Stimulated activated CD4-positive, alpha-beta T cell treated with anti-CD3 and anti-CD28 coated beads, TNF-alpha, amount 100 ng/mL, for 4 hours (primary cell): ENCODE results near the gene OPCML.

Experiments
- DNase-seq, 3 experiments: peaks; one replicate each; pipeline ENCODE4 v3.0.0-alpha.2; 2020; ENCODE audit warnings: low read depth in 3 of 3

Gene OPCML

GRCh38 chr11:132447761-132448160 is 1084.5 kb downstream of the OPCML start:
- DNase-seq = no peak

GRCh38 chr11:132445859-132446291 is 1086.4 kb downstream of the OPCML start:
- DNase-seq = no peak

DNA sequence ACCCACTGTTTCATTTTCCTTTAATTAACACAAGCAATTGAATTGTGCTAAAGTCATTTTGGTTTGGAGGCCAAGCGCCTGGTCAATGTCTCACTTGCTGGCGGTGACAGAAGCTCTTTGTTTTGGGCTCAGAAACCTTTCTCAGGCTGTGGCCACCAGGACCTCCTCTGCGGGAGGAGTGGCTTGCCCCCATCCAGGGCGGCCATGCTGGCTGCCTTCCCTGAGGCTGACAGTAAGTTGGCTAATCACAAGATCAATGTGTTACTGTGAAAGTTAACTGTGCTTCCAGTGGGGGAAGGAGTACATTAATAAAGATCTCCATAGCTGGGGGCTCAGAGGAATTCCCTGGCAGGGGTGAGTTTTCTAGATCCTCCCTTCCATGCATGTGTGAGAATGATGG is 1087.4 kb downstream of the OPCML start:
- DNase-seq = no peak

DNA sequence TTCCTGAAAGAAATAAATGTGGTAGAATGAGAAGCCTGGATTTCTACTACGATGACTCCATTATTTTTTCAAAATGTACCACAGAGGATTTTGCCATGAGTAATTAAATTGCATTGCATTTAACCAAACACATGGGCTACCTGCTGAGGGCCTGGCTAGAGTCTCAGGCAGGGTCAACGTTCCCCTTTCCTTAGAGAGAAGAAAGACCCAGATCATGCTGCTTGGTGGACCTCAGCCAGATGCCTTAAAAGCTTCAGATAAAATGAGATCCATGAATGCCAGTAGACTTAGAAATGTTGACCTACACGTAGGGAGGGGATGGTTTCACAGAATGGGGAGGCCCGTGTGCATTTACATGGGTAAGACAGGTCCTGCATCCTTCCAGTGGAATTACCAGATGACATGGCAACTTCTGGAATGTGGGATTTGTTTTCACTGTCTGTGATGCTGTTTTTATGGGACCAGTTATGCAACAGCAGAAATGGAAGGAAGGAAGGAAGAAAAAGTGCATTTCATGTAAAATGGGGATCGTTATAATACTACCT is 1092.5 kb downstream of the OPCML start:
- DNase-seq = no peak

DNA sequence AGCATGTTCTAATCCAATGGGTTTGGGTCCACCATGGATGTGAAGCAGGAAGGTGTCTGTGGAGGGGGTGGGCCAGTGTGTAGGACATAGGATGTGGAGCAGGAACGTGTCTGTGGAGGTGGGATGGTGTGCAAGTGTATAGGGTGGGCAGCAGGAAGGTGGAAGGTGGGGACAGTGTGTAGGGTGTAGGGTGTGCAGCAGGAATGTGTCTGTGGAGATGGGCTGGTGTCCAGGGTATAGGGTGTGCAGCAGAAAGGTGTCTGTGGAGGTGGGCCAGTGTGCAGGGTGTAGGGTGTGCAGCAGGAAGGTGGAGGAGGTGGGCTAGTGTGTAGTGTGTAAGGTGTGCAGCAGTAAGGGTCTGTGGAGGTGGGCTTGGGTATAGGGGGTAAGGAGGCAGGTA is 1093.9 kb downstream of the OPCML start:
- DNase-seq = no peak

DNA sequence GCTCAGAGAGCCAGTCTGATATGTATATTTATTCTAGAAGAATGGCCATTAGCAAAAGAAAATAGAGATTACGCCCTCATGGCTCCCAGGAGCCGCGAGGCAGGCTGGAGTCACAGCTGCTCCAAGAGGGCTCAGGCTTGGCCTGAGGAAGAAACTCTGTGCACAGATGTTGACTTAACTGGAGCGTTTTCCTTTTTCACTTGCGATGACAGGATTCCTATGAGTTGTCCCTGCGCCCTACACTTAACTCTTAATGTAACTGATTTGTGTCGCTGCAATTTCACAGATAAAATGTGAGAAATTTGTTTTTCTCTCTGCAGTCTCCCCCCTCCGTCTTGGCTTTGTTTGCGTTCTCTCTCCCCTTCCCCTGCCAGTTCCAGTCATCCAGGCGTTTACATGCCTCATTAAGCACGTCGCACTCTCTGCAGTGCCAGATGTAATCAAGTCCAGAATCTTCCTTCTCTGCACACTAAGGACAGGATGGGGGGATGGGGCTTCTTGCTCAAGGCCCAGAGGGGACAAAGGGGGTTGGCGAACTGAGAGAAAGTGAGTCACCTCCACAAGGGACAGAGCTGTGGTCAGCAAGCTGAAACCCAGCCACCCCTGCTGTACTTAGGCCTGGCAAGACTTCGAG is 1101.8 kb downstream of the OPCML start:
- DNase-seq = no peak

GRCh38 chr11:132429685-132430084 is 1102.6 kb downstream of the OPCML start:
- no peak for DNase-seq

- DNase-seq = no peak
Measured at GRCh38 chr11:132427611-132428010, 1104.7 kb downstream of the OPCML start.

DNA sequence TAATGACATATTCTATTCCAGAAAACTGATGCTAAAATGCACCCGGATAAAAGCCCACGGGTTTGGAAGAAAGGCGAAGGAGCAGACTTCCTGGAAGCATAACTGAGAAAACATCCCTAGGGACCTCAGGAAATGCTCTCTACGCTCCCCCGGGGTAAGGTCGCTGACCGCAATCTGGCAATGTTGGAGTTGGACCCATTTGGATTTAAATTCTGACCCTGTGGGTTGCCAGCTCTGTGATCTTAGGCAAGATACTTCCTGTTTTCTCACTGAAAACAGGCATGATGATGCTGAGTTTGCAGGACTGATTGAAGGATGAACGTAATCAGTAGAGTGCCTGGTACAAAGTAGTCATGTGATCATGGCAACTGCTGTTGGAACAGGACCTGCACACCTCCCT is 1107.9 kb downstream of the OPCML start:
- DNase-seq = no peak

- DNase-seq = no peak
Measured at GRCh38 chr11:132423266-132423665, 1109.0 kb downstream of the OPCML start.

DNA sequence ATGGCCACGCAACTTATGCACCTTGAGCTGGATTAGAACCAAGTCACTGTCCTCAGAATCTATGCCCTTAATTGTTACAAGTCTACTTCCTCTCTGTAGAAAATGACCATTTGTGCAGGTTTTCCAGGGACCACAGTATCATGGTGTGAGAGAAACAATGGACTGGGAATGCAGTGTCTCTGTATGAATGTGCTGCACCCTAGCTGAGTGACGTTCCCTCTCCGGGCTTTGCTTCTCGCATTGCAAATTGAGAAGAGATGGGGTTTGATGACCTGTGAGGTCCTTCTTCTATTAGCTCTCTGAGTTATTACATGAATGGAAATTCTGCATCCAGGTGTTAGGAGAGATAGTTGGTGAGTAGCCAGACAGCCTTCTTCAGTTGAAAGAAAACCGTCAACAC is 1109.6 kb downstream of the OPCML start:
- DNase-seq = no peak

DNA sequence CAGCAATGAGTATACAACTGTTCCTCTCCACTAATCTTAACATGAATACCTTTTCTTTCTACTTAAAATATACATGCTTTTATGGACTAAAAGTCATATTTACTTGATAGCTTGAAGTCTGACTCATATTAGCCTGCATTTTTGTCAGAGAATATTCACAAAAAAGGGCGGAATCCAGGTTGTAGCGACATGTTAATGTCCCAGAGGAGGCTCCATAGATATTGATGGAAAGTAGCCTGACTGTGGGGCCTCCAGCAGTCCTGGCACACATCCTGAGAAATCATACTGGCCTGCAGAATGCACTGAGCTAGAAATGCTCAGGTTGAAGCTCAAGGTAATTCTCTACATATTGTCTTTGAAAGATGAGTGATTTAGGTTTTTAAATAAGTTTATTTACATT is 1110.7 kb downstream of the OPCML start:
- no peak for DNase-seq

GRCh38 chr11:132414451-132414850 is 1117.8 kb downstream of the OPCML start:
- DNase-seq = no peak

DNA sequence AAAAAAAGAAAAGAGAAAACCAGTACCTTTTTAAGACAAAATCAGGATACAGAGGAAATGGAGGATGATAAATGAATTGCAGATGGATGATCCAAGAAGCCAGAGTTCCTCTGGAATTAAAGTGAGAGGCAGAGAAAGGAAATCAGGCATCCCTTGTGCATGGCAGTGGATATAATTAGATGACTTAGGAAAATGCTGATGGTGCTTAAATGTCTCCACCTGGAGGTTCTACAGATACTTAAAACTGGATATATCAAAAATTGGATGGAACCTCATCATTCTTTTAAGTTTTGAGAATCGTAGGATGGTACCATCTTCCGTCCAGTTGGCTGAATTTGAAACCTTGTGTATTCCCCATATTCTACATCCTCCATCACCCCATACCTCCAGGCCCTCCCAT is 1121.9 kb downstream of the OPCML start:
- DNase-seq = no peak

DNA sequence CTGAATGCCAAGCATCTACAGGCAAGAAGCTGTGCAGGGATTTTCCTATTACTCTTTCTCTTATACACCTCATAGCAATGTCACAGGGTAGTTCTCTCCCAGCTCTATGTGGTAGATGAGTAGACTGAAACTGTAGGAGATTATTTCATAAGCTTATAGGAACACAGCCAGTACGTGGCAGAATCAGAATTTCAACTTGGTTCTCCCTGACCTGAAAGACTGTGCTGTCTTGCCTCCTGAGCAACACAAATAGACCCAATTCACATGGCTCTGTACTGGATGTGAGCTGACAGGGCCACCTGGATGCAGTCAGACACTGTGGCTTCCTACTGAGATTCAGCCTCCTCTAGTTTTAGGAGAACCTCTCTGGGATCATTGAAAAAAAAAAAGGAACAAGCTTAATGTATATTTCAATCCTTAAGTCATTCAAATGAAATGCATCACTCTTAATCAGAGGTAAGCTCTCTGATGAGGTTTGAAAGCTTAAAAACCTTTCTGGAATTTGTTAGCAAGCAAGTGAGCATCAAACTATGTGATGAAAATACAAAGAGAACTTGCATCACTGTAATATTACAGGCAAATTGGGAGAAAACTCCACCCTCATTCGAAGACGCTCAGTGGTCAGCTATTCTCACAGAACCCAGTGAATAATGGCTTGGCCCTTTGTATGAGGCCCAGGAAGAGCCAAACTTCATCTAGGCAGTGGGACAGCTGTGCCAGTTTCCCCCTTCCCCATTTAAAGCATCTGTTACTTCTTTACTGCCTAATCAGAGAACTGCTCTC is 1122.5 kb downstream of the OPCML start:
- DNase-seq = no peak

GRCh38 chr11:132408877-132409276 is 1123.4 kb downstream of the OPCML start:
- no peak for DNase-seq

DNA sequence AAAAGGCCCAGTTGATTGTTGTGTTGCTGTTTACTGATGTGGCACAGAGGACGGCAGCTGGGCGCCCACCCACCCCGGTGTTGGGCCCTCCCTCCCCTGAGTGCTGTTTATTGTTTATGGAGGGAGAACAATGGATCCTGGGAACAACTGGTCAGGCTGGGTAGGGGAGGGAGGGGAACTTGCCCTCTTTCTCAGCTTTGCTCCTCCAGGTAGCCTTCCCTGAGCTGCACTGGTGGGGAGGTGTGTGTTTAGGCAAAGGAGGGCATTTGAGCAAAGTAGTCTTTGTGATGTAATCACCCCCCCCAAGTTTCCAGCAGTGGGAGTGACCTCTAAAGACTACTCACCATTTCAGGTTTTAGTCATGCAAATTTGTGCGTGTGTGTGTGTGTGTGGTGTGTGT is 1126.6 kb downstream of the OPCML start:
- DNase-seq = no peak

- no peak for DNase-seq
Measured at GRCh38 chr11:132402071-132402684, 1130.1 kb downstream of the OPCML start.

DNA sequence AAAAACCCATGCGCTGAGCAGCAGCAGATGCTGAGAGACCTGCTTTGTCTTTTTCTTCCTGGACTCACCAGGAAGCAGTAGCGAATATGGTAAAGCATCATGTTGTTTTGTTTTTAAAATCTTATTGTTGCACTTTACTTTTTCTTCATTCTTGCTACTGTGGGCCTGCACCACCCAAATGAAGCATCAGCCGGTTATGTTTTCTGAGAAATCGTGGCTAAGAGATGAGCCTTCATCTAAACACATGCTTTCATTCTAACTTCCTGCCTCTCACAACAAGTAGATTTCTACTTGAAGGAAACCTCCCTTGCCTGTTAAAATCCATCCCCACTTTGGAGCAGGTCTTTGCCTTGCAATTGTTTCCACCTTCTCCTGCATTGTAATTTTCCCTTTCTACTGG is 1136.0 kb downstream of the OPCML start:
- no peak for DNase-seq

DNA sequence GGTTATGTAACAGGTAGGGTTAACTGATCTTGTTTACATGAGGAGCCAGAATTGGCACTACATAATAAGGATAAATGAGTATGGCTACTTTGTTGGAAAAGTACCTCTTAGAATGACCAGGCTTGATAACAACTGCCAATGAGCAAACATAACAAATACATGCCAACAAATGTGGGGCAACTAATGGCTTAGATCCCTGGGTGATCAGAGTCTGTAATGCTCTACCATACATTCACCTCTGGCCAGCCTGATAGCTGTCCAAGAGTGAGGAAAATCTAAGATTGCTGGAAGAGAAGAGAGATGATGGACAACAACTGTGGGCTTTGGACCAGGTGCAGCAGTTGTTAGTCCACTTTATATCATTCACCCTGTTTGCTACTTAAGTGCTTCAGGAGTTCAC is 1136.9 kb downstream of the OPCML start:
- no peak for DNase-seq

DNA sequence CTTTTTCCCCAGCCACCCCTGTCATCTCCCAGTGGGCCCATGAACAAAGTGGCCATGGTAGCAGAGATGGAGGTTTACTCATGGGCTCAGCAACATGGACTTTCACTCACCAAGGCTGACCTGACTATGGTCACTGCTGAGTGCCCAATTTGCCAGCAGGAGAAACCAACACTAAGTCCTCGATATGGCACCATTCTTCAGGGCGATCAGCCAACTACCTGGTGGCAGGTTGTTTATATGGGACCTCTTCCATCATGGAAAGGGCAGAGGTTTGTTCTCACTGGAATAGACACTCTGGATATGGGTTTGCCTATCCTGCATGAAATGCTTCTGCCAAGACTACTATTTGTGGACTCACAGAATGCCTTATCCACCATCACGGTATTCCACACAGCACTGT is 1152.8 kb downstream of the OPCML start:
- DNase-seq = no peak

DNA sequence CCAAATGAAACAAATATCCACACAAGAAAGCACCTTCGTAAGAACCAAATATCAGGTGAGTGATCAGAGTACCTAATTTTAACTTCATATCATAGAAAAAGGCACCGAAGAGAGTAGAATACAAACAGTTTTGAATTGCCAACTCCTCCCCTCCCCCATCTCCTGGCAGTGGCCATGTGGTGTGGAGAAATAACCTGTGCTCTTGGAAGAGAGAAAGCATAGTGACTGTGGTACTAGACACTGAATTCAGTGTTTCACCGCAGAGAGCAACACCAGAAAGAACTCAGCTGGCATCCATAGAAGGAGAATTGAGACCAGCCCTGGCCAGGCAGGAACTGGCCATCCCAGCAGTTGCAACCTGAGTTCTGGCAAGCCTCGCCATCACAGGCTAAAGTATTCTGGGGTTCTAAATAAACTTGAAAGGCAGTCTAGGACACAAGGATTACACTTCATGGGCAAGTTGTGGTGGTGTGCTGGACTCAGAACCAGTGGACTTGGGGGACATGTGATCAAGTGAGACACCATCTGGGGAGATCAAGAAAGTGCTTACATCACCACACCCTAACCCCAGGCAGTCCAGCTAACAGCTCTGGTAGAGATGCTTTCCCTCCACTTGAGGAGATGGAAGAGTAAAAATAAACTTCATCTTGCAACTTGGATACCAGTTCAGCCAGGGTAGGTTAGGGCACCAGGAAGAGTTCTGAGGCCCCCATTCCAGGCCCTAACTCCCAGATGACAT is 1158.7 kb downstream of the OPCML start:
- DNase-seq = no peak
